ENCODE measurements around the gene TBC1D14.
"Not testable (repeated sequence)": the region's sequence is repeated elsewhere in the genome, so short reads cannot be mapped to it uniquely, and the experiment has no call there.

TBC1D14 gene

GRCh38 chr4:6902318-6903042 is 7.1 kb upstream of the TBC1D14 start:
- Histone ChIP-seq H3K79me2 (ENCODE audit: control insufficient read depth, insufficient read depth, low read length, poor library complexity) (no peaks in the 10 kb centered on the region), H4K91ac (ENCODE audit: low read depth, low read length) (no peak overlapping the region), H3K14ac (ENCODE audit: low read length) (no peak overlapping the region), H2AFZ (ENCODE audit: insufficient read depth, low read length, poor library complexity) (no peak overlapping the region), H3K36me3 (ENCODE audit: control insufficient read depth in 1 of 2, insufficient read depth in 2 of 2, low read length in 2 of 2) (no peaks in the 10 kb centered on the region), H3K27ac (ENCODE audit: low read depth, low read length) (no peak overlapping the region), H3K9me3 (ENCODE audit: insufficient read depth, low read depth, low read length) (peaks cover 1% of the 10 kb centered on the region), H2BK5ac (ENCODE audit: low read depth, low read length, poor library complexity) (no peak overlapping the region), H3K27me3 (ENCODE audit: insufficient read depth, low read length) (no peaks in the 10 kb centered on the region), H4K8ac (ENCODE audit: low read depth, low read length) (no peak overlapping the region), H3K4me2 (ENCODE audit: low read length) (no peak overlapping the region), H3K4me1 (ENCODE audit: control insufficient read depth in 1 of 2, insufficient read depth in 2 of 2, low read length in 2 of 2) (no peaks in the 10 kb centered on the region), H3K4ac (ENCODE audit: low read depth, low read length) (no peak overlapping the region), H2AK5ac (ENCODE audit: low read length) (no peak overlapping the region), H3K18ac (ENCODE audit: low read length) (no peak overlapping the region), H3K9ac (ENCODE audit: low read length) (no peak overlapping the region), H3K4me3 (ENCODE audit: low read depth, low read length) (no peak overlapping the region), H3K79me1 (ENCODE audit: low read length) (no peaks in the 10 kb centered on the region), H4K12ac (ENCODE audit: low read depth, low read length) (no peak overlapping the region), H2BK12ac (ENCODE audit: low read length) (no peak overlapping the region), H3K23ac (ENCODE audit: low read length) (no peak overlapping the region), H2BK120ac (ENCODE audit: insufficient read depth, low read length, poor library complexity) (no peak overlapping the region)
- peak; percentile 52 to 79 for DNase-seq
- WGBS (ENCODE audit: extremely low coverage, insufficient coverage, insufficient read length): no CpG with 5 or more reads among the region's 27 CpGs

- no peak overlapping the region for H4K91ac ChIP-seq (ENCODE audit: low read depth, low read length)
- peaks cover 6% of the 10 kb centered on the region for H3K79me1 ChIP-seq (ENCODE audit: low read length)
- no peak overlapping the region for H2AFZ ChIP-seq (ENCODE audit: insufficient read depth, low read length, poor library complexity)
- no peak overlapping the region for H3K14ac ChIP-seq (ENCODE audit: low read length)
- no peak overlapping the region for H2AK5ac ChIP-seq (ENCODE audit: low read length)
- H3K4me3 ChIP-seq (ENCODE audit: low read depth, low read length): no peak overlapping the region
- no peak overlapping the region for H3K23ac ChIP-seq (ENCODE audit: low read length)
- no peak overlapping the region for H3K18ac ChIP-seq (ENCODE audit: low read length)
- no peak overlapping the region for H2BK5ac ChIP-seq (ENCODE audit: low read depth, low read length, poor library complexity)
- H3K27ac ChIP-seq (ENCODE audit: low read depth, low read length): no peak overlapping the region
- no peak overlapping the region for H3K4me2 ChIP-seq (ENCODE audit: low read length)
- no CpG with 5 or more reads among the region's 13 CpGs for WGBS (ENCODE audit: extremely low coverage, insufficient coverage, insufficient read length)
- H3K27me3 ChIP-seq (ENCODE audit: insufficient read depth, low read length): no peaks in the 10 kb centered on the region
- peaks cover 10% of the 10 kb centered on the region for H3K79me2 ChIP-seq (ENCODE audit: control insufficient read depth, insufficient read depth, low read length, poor library complexity)
- H3K36me3 ChIP-seq (ENCODE audit: control insufficient read depth in 1 of 2, insufficient read depth in 2 of 2, low read length in 2 of 2): no peaks in the 10 kb centered on the region
- H3K4ac ChIP-seq (ENCODE audit: low read depth, low read length): no peak overlapping the region
- H2BK120ac ChIP-seq (ENCODE audit: insufficient read depth, low read length, poor library complexity): no peak overlapping the region
- no peak overlapping the region for H4K12ac ChIP-seq (ENCODE audit: low read depth, low read length)
- DNase-seq: no peak
- peaks cover 1% of the 10 kb centered on the region for H3K9me3 ChIP-seq (ENCODE audit: insufficient read depth, low read depth, low read length)
- H3K4me1 ChIP-seq (ENCODE audit: control insufficient read depth in 1 of 2, insufficient read depth in 2 of 2, low read length in 2 of 2): peaks cover 11 to 13% of the 10 kb centered on the region in 2 experiments
- no peak overlapping the region for H3K9ac ChIP-seq (ENCODE audit: low read length)
- H2BK12ac ChIP-seq (ENCODE audit: low read length): no peak overlapping the region
- H4K8ac ChIP-seq (ENCODE audit: low read depth, low read length): no peak overlapping the region
Observed at GRCh38 chr4:6905516-6906445, 3.8 kb upstream of the TBC1D14 start.

- not testable (repeated sequence) for H3K27ac ChIP-seq (ENCODE audit: low read depth, low read length); H3K4me3 ChIP-seq (ENCODE audit: low read depth, low read length); H3K4me2 ChIP-seq (ENCODE audit: low read length); H2BK5ac ChIP-seq (ENCODE audit: low read depth, low read length, poor library complexity); H3K79me1 ChIP-seq (ENCODE audit: low read length); H3K18ac ChIP-seq (ENCODE audit: low read length); H2AK5ac ChIP-seq (ENCODE audit: low read length); H3K9ac ChIP-seq (ENCODE audit: low read length); H3K9me3 ChIP-seq (ENCODE audit: insufficient read depth, low read depth, low read length); H4K12ac ChIP-seq (ENCODE audit: low read depth, low read length); H2AFZ ChIP-seq (ENCODE audit: insufficient read depth, low read length, poor library complexity); H3K27me3 ChIP-seq (ENCODE audit: insufficient read depth, low read length); H3K23ac ChIP-seq (ENCODE audit: low read length); H3K14ac ChIP-seq (ENCODE audit: low read length); DNase-seq; H4K91ac ChIP-seq (ENCODE audit: low read depth, low read length); H2BK120ac ChIP-seq (ENCODE audit: insufficient read depth, low read length, poor library complexity); H4K8ac ChIP-seq (ENCODE audit: low read depth, low read length); H2BK12ac ChIP-seq (ENCODE audit: low read length); H3K36me3 ChIP-seq (ENCODE audit: control insufficient read depth in 1 of 2, insufficient read depth in 2 of 2, low read length in 2 of 2); H3K4ac ChIP-seq (ENCODE audit: low read depth, low read length)
- Histone ChIP-seq H3K4me1 (ENCODE audit: control insufficient read depth in 1 of 2, insufficient read depth in 2 of 2, low read length in 2 of 2) (peaks cover 12 to 13% of the 10 kb centered on the region in 2 experiments), H3K79me2 (ENCODE audit: control insufficient read depth, insufficient read depth, low read length, poor library complexity) (peaks cover 11% of the 10 kb centered on the region)
- WGBS (ENCODE audit: extremely low coverage, insufficient coverage, insufficient read length): no CpG with 5 or more reads among the region's 6 CpGs
Observed at GRCh38 chr4:6906486-6906885, 3.1 kb upstream of the TBC1D14 start.

- WGBS (ENCODE audit: extremely low coverage, insufficient coverage, insufficient read length): no CpG with 5 or more reads among the region's 22 CpGs
- no peak overlapping the region for H4K91ac ChIP-seq (ENCODE audit: low read depth, low read length)
- no peaks in the 10 kb centered on the region for H3K36me3 ChIP-seq (ENCODE audit: control insufficient read depth in 1 of 2, insufficient read depth in 2 of 2, low read length in 2 of 2)
- H2BK120ac ChIP-seq (ENCODE audit: insufficient read depth, low read length, poor library complexity): no peak overlapping the region
- H3K79me1 ChIP-seq (ENCODE audit: low read length): peaks cover 6% of the 10 kb centered on the region
- H2AK5ac ChIP-seq (ENCODE audit: low read length): no peak overlapping the region
- peaks cover 12 to 13% of the 10 kb centered on the region in 2 experiments for H3K4me1 ChIP-seq (ENCODE audit: control insufficient read depth in 1 of 2, insufficient read depth in 2 of 2, low read length in 2 of 2)
- H3K18ac ChIP-seq (ENCODE audit: low read length): no peak overlapping the region
- H3K4me2 ChIP-seq (ENCODE audit: low read length): no peak overlapping the region
- no peak overlapping the region for H3K14ac ChIP-seq (ENCODE audit: low read length)
- no peak overlapping the region for H3K23ac ChIP-seq (ENCODE audit: low read length)
- no peaks in the 10 kb centered on the region for H3K9me3 ChIP-seq (ENCODE audit: insufficient read depth, low read depth, low read length)
- no peak overlapping the region for H2AFZ ChIP-seq (ENCODE audit: insufficient read depth, low read length, poor library complexity)
- no peak overlapping the region for H3K9ac ChIP-seq (ENCODE audit: low read length)
- peak; percentile 59 to 62 for DNase-seq
- H2BK12ac ChIP-seq (ENCODE audit: low read length): no peak overlapping the region
- H3K4me3 ChIP-seq (ENCODE audit: low read depth, low read length): no peak overlapping the region
- H3K4ac ChIP-seq (ENCODE audit: low read depth, low read length): no peak overlapping the region
- no peak overlapping the region for H3K27ac ChIP-seq (ENCODE audit: low read depth, low read length)
- no peaks in the 10 kb centered on the region for H3K27me3 ChIP-seq (ENCODE audit: insufficient read depth, low read length)
- no peak overlapping the region for H4K12ac ChIP-seq (ENCODE audit: low read depth, low read length)
- H4K8ac ChIP-seq (ENCODE audit: low read depth, low read length): no peak overlapping the region
- peaks cover 11% of the 10 kb centered on the region for H3K79me2 ChIP-seq (ENCODE audit: control insufficient read depth, insufficient read depth, low read length, poor library complexity)
- no peak overlapping the region for H2BK5ac ChIP-seq (ENCODE audit: low read depth, low read length, poor library complexity)
Observed at GRCh38 chr4:6907658-6908191, 1.9 kb upstream of the TBC1D14 start.

Measured in trophoblast cell (in vitro differentiated cells and primary cell).